K562 (cell line): Measurements from ENCODE around the gene RAD1. TPM values are rescaled to one million over a fixed set of nuclear protein-coding genes. Genes with fewer than 3 reads are reported as not detected.

ENCODE experiments used
- ATF2 ChIP-seq: sonication (generic); formaldehyde crosslinking; IDR thresholded peaks from 2 replicates; pipeline ENCODE4 v1.8.1; 2022; ENCODE audit warnings: missing genetic modification reagents
- CHD2 ChIP-seq: IDR thresholded peaks from 2 replicates; pipeline ENCODE4 v1.6.1; 2011; ENCODE audit warnings: low read depth, low read length
- E2F1 ChIP-seq: sonication (generic); formaldehyde crosslinking; IDR thresholded peaks from 2 replicates; pipeline ENCODE4 v1.8.1; 2023; ENCODE audit warnings: mild to moderate bottlenecking, missing genetic modification reagents, moderate library complexity
- HCFC1 ChIP-seq: IDR thresholded peaks from 2 replicates; pipeline ENCODE4 v1.6.1; 2012; ENCODE audit warnings: low read depth, low read length, improper control_type of control experiment
- MBD2 ChIP-seq: sonication (generic); IDR thresholded peaks from 2 replicates; pipeline ENCODE4 v1.6.1; 2016; ENCODE audit warnings: low read depth, borderline replicate concordance
- MCM2 ChIP-seq: fragments of 450-650 bp; IDR thresholded peaks from 2 replicates; pipeline ENCODE4 v1.6.1; 2017; ENCODE audit warnings: low read depth, mild to moderate bottlenecking
- MLX ChIP-seq, 2 experiments: fragments of 450-650 bp in 1 of 2; sonication (generic) in 1 of 2; formaldehyde crosslinking; conservative IDR thresholded peaks; 2 replicates each; pipeline versions ENCODE4 v1.4.0 to v1.8.1; 2020 to 2022; ENCODE audit warnings: mild to moderate bottlenecking in 1 of 2, missing genetic modification reagents in 1 of 2
- NFRKB ChIP-seq: fragments of 450-650 bp; IDR thresholded peaks from 2 replicates; pipeline ENCODE4 v1.6.1; 2016; ENCODE audit warnings: low read depth
- SOX6 ChIP-seq: fragments of 450-650 bp; IDR thresholded peaks from 2 replicates; pipeline ENCODE4 v1.6.1; 2014; ENCODE audit warnings: mild to moderate bottlenecking
- THRAP3 ChIP-seq: fragments of 450-650 bp; IDR thresholded peaks from 2 replicates; pipeline ENCODE4 v1.6.1; 2016; ENCODE audit warnings: mild to moderate bottlenecking, inconsistent platforms, borderline replicate concordance
- ZBTB8A ChIP-seq: fragments of 450-650 bp; IDR thresholded peaks from 2 replicates; pipeline ENCODE4 v1.6.1; 2018; ENCODE audit warnings: mild to moderate bottlenecking, moderate library complexity; ENCODE audit not compliant: partially characterized antibody
- ZC3H4 ChIP-seq: sonication (generic); formaldehyde crosslinking; IDR thresholded peaks from 2 replicates; pipeline ENCODE4 v1.9.0; 2021; ENCODE audit warnings: missing genetic modification reagents, borderline replicate concordance
- ZFP30 ChIP-seq: fragments of 250-450 bp; sonication (Bioruptor Pico); IDR thresholded peaks from 2 replicates; pipeline ENCODE4 v1.8.0; 2022; ENCODE audit warnings: moderate library complexity, mild to moderate bottlenecking, inconsistent platforms, borderline replicate concordance
- ZFPM2 ChIP-seq: fragments of 250-450 bp; sonication (Bioruptor Pico); IDR thresholded peaks from 2 replicates; pipeline ENCODE4 v1.5.1; 2022; ENCODE audit warnings: mild to moderate bottlenecking
- polyA plus RNA-seq, 8 experiments: library from polyadenylated mRNA; depleted of rRNA in 4 of 8; stranded (reverse) in 5 of 8; unstranded in 3 of 8; fragments of >200 nt; fragmentation: Nextera tagmentation in 2 of 8; fragmentation: Illumina TruSeq in 1 of 8; extraction: Ambion mirVana in 2 of 8; extraction: Trizol in 1 of 8; gene quantifications; 2 replicates each; pipeline versions ENCODE4 v1.2.1 to v1.2.3, GENCODE V29; 2011 to 2014; ENCODE audit warnings: inconsistent platforms in 1 of 8, missing spikeins in 1 of 8
- total RNA-seq, 7 experiments: library from RNA; depleted of rRNA in 6 of 7; stranded (reverse); fragments of >200 nt in 6 of 7; fragmentation: Illumina TruSeq in 2 of 7; extraction: Trizol in 2 of 7; gene quantifications; 2 replicates each; pipeline versions ENCODE4 v1.2.1 to v1.2.3, GENCODE V29; 2011 to 2021; ENCODE audit warnings: low replicate concordance in 1 of 7

Gene RAD1
- total and polyA plus RNA-seq, 9 of the 15 experiments (the other 6 are each of a cell fraction or from before 2014, with no cell fraction given): 44.5 to 148 (median 60.8) TPM

GRCh38 chr5:34929134-34929719 is 13.9 kb upstream of the RAD1 start, which contains the start of gene DNAJC21 (continued):
- TF ChIP-seq E2F1 (CRISPR knock-in tag): peak; percentile 81
- no peak for TF ChIP-seq ZC3H4 (CRISPR knock-in tag)
- no peak for TF ChIP-seq ZFP30
- TF ChIP-seq MCM2: no peak
- peak; percentile 18; the same call in 1 of the 2 replicates for TF ChIP-seq SOX6
- TF ChIP-seq CHD2: no peak
- TF ChIP-seq ZBTB8A: no peak
- no peak; the same call in 1 of the 2 replicates for TF ChIP-seq MBD2
- TF ChIP-seq MLX (CRISPR knock-in tag; conservative IDR thresholded peaks at IDR 0.05): no peak
- TF ChIP-seq HCFC1: peak; percentile 21; the same call in 1 of the 2 replicates
- TF ChIP-seq ZFPM2: no peak
- TF ChIP-seq NFRKB: no peak
- no peak for TF ChIP-seq ATF2 (CRISPR knock-in tag)
- no peak for TF ChIP-seq THRAP3
